ENCODE results near the gene LTB4R2.

DNA sequence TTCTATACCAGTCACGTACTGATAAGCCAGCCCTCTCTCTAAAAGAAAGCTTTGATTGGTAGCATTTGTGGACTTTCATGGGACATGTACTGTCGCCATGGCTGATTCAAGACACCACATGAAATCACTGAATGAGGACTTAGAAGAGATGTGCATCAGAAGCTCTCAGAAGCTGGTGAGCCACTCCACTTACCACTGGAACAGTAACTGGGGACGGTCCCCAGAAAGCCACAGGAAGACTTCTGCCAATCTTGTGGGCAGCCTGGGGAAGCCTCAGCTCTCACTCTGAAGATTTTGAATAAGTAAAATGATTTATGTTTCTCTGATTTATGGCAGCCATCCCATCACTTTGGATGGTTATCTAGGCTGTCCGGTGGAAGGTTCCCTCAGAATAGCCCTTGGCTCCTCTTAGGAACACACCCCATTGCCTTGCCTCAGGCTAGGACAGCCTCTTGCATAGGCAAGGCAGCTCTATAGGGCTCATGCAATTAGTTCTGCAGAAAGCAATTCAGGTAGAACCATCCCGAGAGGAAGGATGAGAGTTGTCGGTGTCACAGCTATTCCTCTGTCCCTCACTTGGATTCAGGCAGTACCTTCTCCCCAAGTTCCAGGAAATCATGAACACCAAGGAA, 20.2 kb upstream of the LTB4R2 start:
- TF ChIP-seq KDM1A (IDR thresholded peaks at IDR 0.05; ENCODE audit: low read depth) = no peak
- TF ChIP-seq RAD21 (conservative IDR thresholded peaks at IDR 0.05 in 1 of 2, IDR thresholded peaks at IDR 0.05 in 1 of 2) = no peak
- TF ChIP-seq, protein P1, sequence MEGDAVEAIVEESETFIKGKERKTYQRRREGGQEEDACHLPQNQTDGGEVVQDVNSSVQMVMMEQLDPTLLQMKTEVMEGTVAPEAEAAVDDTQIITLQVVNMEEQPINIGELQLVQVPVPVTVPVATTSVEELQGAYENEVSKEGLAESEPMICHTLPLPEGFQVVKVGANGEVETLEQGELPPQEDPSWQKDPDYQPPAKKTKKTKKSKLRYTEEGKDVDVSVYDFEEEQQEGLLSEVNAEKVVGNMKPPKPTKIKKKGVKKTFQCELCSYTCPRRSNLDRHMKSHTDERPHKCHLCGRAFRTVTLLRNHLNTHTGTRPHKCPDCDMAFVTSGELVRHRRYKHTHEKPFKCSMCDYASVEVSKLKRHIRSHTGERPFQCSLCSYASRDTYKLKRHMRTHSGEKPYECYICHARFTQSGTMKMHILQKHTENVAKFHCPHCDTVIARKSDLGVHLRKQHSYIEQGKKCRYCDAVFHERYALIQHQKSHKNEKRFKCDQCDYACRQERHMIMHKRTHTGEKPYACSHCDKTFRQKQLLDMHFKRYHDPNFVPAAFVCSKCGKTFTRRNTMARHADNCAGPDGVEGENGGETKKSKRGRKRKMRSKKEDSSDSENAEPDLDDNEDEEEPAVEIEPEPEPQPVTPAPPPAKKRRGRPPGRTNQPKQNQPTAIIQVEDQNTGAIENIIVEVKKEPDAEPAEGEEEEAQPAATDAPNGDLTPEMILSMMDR (IDR thresholded peaks at IDR 0.05) = no peak
- TF ChIP-seq POLR2A (IDR thresholded peaks at IDR 0.05; ENCODE audit: low read length) = no peak
- TF ChIP-seq CEBPB (IDR thresholded peaks at IDR 0.05) = no peak
- TF ChIP-seq RCOR1 (IDR thresholded peaks at IDR 0.05; ENCODE audit: low read depth, low read length) = no peak
- no peak for TF ChIP-seq EP300 (IDR thresholded peaks at IDR 0.05)
